Hematopoietic multipotent progenitor cell treated with erythropoietin and hydrocortisone succinate and interleukin-3 and kit ligand, for 8 days (in vitro differentiated cells): ENCODE data around the gene RBMS2.

Source experiments
- DNase-seq: peaks from one replicate; pipeline ENCODE4 v3.0.0-alpha.2; 2015

The RBMS2 gene

GRCh38 chr12:56590237-56590830 lies 68.7 kb downstream of the RBMS2 start:
- DNase-seq = peak; percentile 49

- DNase-seq = no peak
Measured at GRCh38 chr12:56591126-56591525, 69.5 kb downstream of the RBMS2 start.

DNA sequence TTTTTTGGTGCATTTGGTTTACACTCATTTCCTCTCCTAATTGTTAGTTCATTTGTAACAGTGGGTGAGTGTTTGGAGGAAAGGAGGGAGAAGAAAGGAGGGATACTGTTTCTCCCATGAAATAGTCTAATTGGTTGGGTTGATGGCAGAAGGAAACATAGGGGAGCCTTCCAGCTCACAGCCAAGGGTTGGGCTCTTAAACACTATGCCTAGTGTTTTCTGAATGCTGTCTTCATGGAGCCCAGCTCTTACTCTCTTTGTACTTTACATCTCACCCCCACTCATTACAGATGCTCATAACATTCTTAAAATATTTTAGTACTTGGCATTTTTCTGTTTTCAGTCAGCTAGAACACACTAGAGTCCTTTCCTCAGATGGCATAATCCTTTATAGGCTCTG lies 70.3 kb downstream of the RBMS2 start:
- DNase-seq = no peak

DNA sequence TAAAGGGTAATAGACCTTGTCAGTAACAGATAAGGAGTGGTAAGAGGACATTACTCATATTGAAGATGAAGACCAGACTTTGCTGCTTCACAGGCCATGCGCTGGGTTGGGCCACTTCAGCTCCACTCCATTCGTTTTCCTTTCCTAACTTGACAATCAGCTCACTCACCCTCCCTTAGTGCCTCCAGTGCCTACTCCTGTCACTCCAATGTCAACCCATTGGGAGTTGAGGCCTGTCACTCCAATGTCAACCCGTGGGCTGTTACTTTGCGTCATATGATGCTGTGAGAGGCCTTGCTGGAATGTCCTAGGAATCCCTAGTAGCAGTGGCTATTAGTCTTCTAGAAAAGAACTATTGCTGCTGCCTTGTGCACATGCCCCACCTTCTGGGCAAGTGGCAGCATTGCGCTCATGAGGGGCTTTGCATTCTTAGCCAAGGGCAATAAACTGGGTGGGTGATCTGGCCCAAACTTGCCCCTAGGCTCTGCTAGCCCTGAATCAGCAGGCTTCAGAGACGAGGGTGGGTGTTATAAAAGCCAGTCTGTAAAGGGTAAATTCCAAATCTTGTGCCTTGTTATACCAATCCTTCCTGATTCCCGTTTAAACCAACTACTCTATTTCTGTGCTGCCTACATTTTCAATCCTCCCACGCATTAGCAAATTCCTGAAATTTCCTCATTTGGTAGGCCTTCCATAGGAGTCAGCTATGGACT lies 72.4 kb downstream of the RBMS2 start:
- DNase-seq = peak; percentile 64

- DNase-seq = no peak
Measured at GRCh38 chr12:56596815-56597214, 75.2 kb downstream of the RBMS2 start.

- no peak for DNase-seq
Measured at GRCh38 chr12:56599041-56599440, 77.4 kb downstream of the RBMS2 start.

DNA sequence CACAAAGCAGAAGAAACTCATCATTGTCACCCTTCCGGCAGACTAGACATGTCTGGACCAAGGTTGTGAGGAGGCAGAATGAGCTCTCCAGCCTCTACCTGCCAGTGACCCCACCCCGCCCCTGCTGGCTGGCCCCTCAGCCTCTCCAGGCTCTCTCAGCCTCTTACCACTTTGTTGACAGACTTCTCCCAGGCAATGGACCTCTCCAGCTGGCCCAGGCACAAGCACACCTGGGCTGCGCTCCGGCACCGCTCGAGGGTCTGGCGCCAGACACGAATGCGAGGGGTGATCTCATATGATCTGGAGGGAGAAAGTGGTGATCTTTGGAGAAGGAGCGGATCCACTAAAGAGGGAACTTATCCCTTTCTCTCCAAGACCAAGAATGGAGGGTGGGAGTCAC lies 78.2 kb downstream of the RBMS2 start:
- no peak for DNase-seq

GRCh38 chr12:56600753-56601152 lies 79.1 kb downstream of the RBMS2 start:
- DNase-seq = no peak

GRCh38 chr12:56601503-56601902 lies 79.9 kb downstream of the RBMS2 start:
- no peak for DNase-seq

DNA sequence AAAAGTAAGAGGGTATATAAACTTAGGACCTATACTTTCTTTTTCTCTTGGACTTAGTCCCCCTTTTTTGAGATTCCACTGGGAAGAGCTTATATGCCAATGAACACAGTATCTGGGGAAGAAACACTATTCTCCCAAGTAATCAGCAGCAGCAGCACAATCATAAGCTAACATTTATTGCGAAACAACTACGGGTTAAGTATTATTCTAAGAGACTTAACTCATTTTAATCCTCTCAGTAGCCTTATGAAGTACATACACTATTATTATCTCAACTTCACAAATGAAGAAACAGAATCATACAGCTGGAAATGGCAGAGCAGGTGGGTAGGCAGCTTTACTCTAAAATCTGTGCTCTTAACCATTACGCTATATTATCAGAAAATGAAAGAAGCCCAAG lies 80.6 kb downstream of the RBMS2 start:
- DNase-seq = no peak

DNA sequence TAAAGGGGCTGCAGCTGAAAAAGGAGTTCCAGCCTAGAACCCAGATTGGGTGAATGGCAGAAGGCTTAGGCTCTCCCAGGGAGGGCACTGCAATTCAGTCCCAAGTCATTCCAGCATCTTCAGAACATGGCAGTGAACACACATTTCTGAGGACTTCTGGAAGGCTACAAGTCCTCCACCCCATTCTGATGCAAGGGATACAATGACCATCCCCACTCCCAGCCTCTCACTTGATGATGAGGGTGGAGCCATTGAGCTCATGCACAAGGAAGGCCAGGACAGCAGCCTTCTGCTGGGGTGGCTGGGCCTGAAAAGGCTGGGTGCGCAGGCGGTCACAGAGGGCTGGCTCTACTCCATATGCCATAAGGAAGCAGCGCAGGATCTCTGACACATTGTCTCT lies 82.7 kb downstream of the RBMS2 start:
- no peak for DNase-seq

GRCh38 chr12:56614627-56615026 lies 93.0 kb downstream of the RBMS2 start:
- no peak for DNase-seq

DNA sequence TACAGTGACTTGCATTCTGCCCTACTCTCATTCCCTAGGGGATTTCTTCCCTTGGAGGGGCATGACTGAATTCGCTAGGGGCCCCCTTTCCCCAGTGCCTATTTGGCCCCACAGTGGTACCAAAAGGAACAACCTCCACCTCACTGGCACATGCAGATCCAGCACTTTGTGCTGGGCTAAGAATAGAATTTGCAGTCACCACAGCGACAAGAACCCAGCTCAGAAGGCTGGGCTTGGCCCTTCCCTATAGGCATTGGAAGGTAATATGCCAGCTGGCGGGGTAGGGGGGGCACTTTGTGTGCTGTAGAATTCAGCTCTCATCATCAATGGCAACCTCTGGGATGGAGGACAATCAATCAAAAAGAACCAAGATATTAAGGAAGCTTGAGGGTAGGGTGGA lies 94.6 kb downstream of the RBMS2 start:
- DNase-seq = no peak

DNA sequence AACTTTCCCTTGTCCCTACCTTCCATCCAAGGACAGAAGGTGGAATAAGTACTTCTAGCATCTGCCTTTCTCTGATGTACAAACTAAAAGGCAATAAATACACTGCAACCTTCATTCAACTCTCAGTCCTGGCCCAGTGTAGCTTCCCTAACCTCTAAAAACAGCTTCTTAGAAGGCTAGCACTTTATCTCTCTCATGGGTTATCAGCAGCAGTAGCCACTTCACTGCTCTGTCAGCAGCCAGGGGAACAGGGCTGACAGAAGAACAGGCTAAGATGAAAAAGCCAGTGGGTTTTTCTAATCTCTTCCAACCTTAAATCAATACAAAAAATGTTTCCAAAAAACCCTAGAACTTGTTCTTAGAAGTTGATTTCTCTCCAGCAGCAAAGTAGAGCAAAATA lies 95.3 kb downstream of the RBMS2 start:
- peak; percentile 54 for DNase-seq

GRCh38 chr12:56622535-56622934 lies 100.9 kb downstream of the RBMS2 start:
- no peak for DNase-seq

DNA sequence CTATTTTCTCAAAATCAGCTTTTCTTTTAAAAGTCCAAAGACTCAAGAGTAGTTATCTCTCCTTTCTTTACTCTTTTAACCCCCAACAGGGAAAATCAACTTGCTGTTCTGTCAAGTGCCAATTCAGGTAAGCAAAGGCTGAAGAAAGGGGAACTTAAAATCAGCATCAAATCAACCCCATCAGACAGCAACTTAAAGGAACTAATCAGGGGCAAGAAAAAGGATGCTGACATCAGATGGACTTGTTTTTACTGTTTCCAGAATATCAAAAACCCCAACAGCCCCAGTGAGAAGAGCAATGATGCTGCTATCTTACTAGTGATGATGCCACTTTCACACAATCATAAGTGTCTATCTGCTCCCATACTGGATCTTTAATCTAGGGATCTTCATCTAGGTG lies 105.1 kb downstream of the RBMS2 start:
- no peak for DNase-seq

GRCh38 chr12:56628671-56629458 lies 107.2 kb downstream of the RBMS2 start:
- DNase-seq = peak; percentile 43

- DNase-seq = no peak
Measured at GRCh38 chr12:56629459-56630179, 108.0 kb downstream of the RBMS2 start.

- peak; percentile 84 for DNase-seq
Measured at GRCh38 chr12:56630180-56630632, 108.6 kb downstream of the RBMS2 start, which contains the start of gene BAZ2A. Gene BAZ2A (minus strand): TSS chr12:56630326. CDS start chr12:56617530, 12,796 bp downstream.

DNA sequence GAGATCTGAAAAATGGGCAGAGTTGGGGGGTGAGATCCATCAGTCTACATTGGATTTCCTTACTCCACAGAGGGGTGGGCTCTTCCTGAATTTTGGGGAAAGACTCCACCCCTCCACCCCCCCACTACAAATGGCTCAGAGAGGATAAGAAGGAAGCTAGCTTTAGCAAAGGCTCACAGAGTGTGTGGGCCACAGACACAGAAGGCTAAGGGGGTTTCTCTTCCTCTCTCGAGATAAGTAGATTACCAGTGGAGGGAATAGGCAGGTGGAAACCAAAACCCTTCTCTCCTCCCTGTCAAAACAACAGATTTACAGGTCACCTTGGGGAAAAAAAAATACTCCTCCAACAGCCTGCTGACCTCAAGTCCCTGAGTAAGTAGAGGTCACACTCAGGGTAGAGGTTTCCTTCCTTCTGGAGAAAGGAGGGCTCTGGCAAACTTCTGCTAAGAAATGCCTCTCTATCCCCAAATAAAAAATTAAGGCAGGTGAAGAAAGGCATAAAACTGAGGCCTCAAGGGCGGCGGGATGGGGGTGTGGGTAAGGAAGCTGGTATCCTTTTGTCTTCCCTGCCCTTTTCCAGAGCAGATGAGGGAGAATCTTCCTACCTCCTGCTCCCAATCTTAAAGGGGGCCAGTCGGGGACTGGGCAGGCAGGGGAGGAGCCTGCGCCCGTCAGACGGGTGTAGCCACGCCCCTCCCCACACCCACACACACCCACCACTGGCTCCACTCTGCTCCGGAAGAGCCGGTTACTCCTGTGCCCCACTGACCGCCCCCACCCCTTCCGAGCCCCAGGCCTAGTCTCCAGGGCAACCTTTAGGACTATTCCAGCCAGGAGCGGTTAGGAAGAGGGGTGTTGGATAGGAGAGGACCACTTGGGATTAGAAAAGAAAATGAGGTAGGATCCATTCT lies 110.4 kb downstream of the RBMS2 start:
- peak; percentile 63 for DNase-seq

DNA sequence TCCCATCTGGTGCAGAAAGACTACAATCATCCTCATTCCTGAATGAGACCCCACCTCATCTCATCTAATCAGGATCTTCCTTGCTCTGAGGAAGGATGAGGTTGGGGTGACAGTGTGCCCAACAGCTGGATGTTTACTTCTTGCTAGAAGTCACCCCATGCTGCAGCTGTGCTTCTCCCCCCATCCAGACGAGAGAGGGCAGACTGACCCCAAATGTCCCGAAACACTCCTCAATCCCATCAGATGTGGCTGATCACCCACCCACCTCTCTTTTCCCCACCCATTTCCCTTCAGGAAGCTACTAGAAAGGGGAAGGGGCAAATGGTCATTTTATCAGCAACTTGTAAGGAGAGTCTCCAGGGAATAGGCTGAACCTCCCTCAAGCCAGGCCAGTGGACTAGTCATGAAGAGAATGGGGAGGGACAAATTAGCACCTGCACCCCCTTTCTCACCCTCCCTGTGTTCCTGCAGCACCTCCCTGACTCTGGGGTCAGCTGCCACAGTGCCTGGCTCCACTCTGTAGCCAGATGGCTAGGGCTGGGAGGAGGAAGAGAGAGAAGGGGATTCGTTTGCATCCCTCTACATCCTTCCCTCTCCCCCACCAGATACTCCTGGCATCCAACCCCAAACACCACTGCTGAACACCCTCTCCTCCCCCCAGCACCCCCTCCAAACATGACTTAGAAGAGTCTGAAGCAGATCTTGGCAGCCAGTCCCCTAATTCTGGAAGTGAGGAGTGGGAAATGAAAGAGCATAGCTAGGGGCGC lies 111.3 kb downstream of the RBMS2 start:
- no peak for DNase-seq
